Bone marrow (tissue), 2 donors: Measurements from ENCODE around the gene PERCC1.

Experiments
- DNase-seq, 2 donors: peaks; one replicate each; lab custom pipeline; 2025; lab: John Stamatoyannopoulos, UW

Gene PERCC1

GRCh38 chr16:1430759-1431496, at the start of gene PERCC1:
Gene PERCC1 (plus strand): TSS chr16:1431078. CDS start chr16:1432594, 1,516 bp downstream.
- no peak for DNase-seq

- no peak for DNase-seq
Measured at GRCh38 chr16:1381612-1382406, 49.1 kb upstream of the PERCC1 start.

GRCh38 chr16:1383556-1383955, 47.3 kb upstream of the PERCC1 start:
- DNase-seq, result no peak

- no peak for DNase-seq
Measured at GRCh38 chr16:1385232-1385631, 45.6 kb upstream of the PERCC1 start.

GRCh38 chr16:1387331-1387730, 43.5 kb upstream of the PERCC1 start:
- no peak for DNase-seq

GRCh38 chr16:1389762-1390161, 41.1 kb upstream of the PERCC1 start:
- no peak for DNase-seq

- no peak for DNase-seq
Measured at GRCh38 chr16:1390239-1390779, 40.6 kb upstream of the PERCC1 start.

GRCh38 chr16:1392826-1393225, 38.1 kb upstream of the PERCC1 start:
- no peak for DNase-seq

GRCh38 chr16:1393613-1394176, 37.2 kb upstream of the PERCC1 start:
- DNase-seq, result no peak

GRCh38 chr16:1394367-1394951, 36.4 kb upstream of the PERCC1 start:
- no peak for DNase-seq

- no peak for DNase-seq
Measured at GRCh38 chr16:1395444-1396031, 35.3 kb upstream of the PERCC1 start.

GRCh38 chr16:1397779-1398178, 33.1 kb upstream of the PERCC1 start:
- no peak for DNase-seq

- DNase-seq, result no peak
Measured at GRCh38 chr16:1398351-1398750, 32.5 kb upstream of the PERCC1 start.

GRCh38 chr16:1398826-1399581, 31.9 kb upstream of the PERCC1 start:
- no peak for DNase-seq

GRCh38 chr16:1401061-1401757, 29.7 kb upstream of the PERCC1 start:
- no peak for DNase-seq

GRCh38 chr16:1401758-1402154, 29.1 kb upstream of the PERCC1 start:
- no peak for DNase-seq

GRCh38 chr16:1403036-1403435, 27.8 kb upstream of the PERCC1 start:
- DNase-seq, result no peak

GRCh38 chr16:1403733-1404132, 27.1 kb upstream of the PERCC1 start:
- DNase-seq, result no peak

GRCh38 chr16:1407753-1408152, 23.1 kb upstream of the PERCC1 start:
- DNase-seq, result no peak

- peak; percentile 79 to 92 for DNase-seq
Measured at GRCh38 chr16:1408171-1408837, 22.6 kb upstream of the PERCC1 start.
